Aorta (tissue), 5 donors: ENCODE data around the gene ARHGEF17. TPM values are rescaled to one million over a fixed set of nuclear protein-coding genes. Genes with fewer than 3 reads are reported as not detected.
A peak's percentile ranks its signal among the peaks of the same experiment; 100 is the strongest.

Source experiments
- ATAC-seq: fragments of 200-7000 bp; cut with Tn5 transposase; one replicate; pipeline ENCODE4 v1.9.1; 2022; ENCODE audit warnings: moderate library complexity; ENCODE audit not compliant: low FRiP score
- DNase-seq, 2 donors: peaks; one replicate each; pipeline ENCODE4 v3.0.0-alpha.2; 2020
- H3K27ac ChIP-seq, 2 donors: one replicate each; pipeline ENCODE4 v1.5.1; 2013; ENCODE audit warnings: low read length in 2 of 2, mild to moderate bottlenecking in 2 of 2, moderate library complexity in 2 of 2, control low read depth in 1 of 2, inconsistent platforms in 1 of 2, low read depth in 1 of 2
- H3K27me3 ChIP-seq, 2 donors: one replicate each; pipeline ENCODE4 v1.6.1; 2013; ENCODE audit warnings: control low read depth in 1 of 2, low read length in 1 of 2, mild to moderate bottlenecking in 1 of 2, moderate library complexity in 1 of 2; ENCODE audit not compliant: insufficient read depth in 2 of 2, control insufficient read depth in 1 of 2
- H3K36me3 ChIP-seq, 2 donors: one replicate each; pipeline ENCODE4 v1.6.1; 2013; ENCODE audit warnings: control low read depth in 1 of 2, low read length in 1 of 2, mild to moderate bottlenecking in 1 of 2; ENCODE audit not compliant: insufficient read depth in 2 of 2, control insufficient read depth in 1 of 2
- H3K4me1 ChIP-seq, 2 donors: one replicate each; pipeline ENCODE4 v1.6.1; 2013; ENCODE audit warnings: low read length in 2 of 2, control low read depth in 1 of 2, mild to moderate bottlenecking in 1 of 2, moderate library complexity in 1 of 2; ENCODE audit not compliant: insufficient read depth in 2 of 2, control insufficient read depth in 1 of 2
- H3K4me3 ChIP-seq, 2 donors: one replicate each; pipeline ENCODE4 v1.5.1; 2013; ENCODE audit warnings: low read length in 2 of 2, control low read depth in 1 of 2, mild to moderate bottlenecking in 1 of 2
- H3K9me3 ChIP-seq: one replicate; pipeline ENCODE4 v1.6.1; 2013; ENCODE audit warnings: mild to moderate bottlenecking, low read length; ENCODE audit not compliant: control insufficient read depth
- WGBS, 2 donors: extraction: QIAGEN DNeasy Blood & Tissue Kit; methylation state at CpG; one replicate each; pipeline ENCODE4 v1.1.7; 2013; 5-methylcytosine and 5-hydroxymethylcytosine counted together
- intact Hi-C, 2 donors: fragments of 100-400 bp; cut with DNase I; formaldehyde crosslinking; loops; one replicate each; pipeline versions ENCODE4 v1.14.2 to v1.15.0; 2022
- polyA plus RNA-seq, 2 donors: library from polyadenylated mRNA; stranded (reverse); fragments of 200-250 nt; gene quantifications; one replicate each; pipeline ENCODE4 v1.2.3, GENCODE V29; 2013
- total RNA-seq, 2 donors: library from RNA; stranded (reverse); fragmentation: NEBNext Ultra II Directional; extraction: Animal tissue kit (Norgen Biotek cat#: 25700); gene quantifications; one replicate each; pipeline ENCODE4 v1.2.1, GENCODE V29; 2021
- donor health status: healthy with polysubstance abuse.
- donor health status: Bipolar disorder and iron deficiency.
- donor health status: DM: no; HTN: no; CAD: no.
- donor health status: DM: no; HTN: no; CAD: no.
- donor health status: DM: yes; HTN: yes; CAD: no.

Gene ARHGEF17
- total and polyA plus RNA-seq, 4 donors: 20.5 to 201 (median 170) TPM

DNA sequence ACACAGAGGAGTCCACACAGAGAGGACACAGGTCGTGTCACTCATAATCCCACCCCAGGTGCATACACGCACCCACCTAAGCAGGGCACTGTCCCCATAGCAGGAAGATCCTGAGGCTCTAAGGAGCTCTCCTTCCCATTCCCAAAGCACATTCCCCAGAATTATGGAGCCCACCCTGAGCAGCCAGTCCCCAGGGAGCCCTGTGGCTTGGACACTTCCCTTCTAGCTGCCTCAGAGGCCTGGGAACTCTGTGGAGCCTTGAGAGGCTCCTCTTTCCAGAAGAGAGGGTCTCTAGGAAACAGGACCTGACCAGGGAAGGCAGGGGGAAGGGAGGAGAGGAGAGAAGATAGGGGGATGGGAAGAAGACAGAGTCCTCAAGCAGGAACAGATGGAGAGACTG, 29.8 kb downstream of the ARHGEF17 start:
- intact Hi-C loops: loop anchor here in 1 of 2 donors (5.0 kb wide), 1 partner anchor 41 kb away; no protein-coding TSS in a partner anchor
- ATAC-seq (no peak), DNase-seq (no peak)
- no peaks in the 10 kb centered on the region for H3K9me3 ChIP-seq
- 69 to 75% methylated on average over 2 of the region's 2 CpGs for WGBS, 2 donors
- peak overlapping the region in 1 of 2 donors; percentile 20 for H3K27ac ChIP-seq
- no peaks in the 10 kb centered on the region for H3K4me1 ChIP-seq
- H3K36me3 ChIP-seq: no peaks in the 10 kb centered on the region
- no peaks in the 10 kb centered on the region for H3K27me3 ChIP-seq
- no peak overlapping the region for H3K4me3 ChIP-seq

DNA sequence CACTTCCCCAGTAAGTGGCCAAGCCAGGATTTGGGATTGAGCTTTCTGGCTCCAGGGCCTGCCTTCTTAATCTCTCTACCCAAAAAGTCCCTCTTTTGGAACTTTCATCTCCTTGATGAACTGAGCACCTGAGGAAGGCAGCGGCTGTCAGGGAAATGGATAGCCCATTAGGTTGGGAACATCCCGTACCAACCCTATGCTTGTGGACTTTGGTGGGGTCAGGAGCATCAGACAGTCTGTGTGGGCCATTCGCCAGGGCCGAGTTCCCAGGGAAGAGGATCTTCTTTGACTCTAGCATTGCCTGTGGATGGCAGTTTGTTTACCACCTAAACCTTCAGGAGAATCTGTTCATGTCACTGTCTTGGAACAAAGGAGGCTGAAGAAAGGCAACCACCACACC, 30.2 kb downstream of the ARHGEF17 start:
- no peak for ATAC-seq
- no peak overlapping the region for H3K27ac ChIP-seq
- peaks cover 0 to 3% of the 10 kb centered on the region in 2 donors for H3K4me1 ChIP-seq

DNA sequence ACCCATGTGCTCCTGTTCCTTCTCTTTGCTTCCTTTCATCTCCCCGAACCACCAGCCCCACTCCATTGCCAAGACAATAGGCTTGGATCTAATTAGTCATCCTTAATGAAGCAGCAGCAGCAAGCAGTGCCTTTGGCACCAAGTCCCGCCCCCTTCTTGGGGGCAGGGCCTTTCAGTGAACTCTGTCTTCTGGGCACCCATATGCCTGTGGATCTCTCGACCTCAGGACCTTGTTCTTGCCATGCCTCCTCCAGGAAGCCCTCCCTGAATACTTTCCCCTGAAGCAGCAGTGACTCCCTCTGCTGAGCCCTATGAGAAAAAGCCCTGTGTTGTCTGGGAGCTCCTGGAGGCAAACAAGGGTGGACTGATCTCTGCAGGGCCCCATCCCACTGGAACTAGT, 32.1 kb downstream of the ARHGEF17 start:
- DNase-seq (no peak), ATAC-seq (no peak)
- Histone ChIP-seq H3K36me3 (no peaks in the 10 kb centered on the region), H3K9me3 (no peaks in the 10 kb centered on the region), H3K4me1 (peaks cover 0 to 4% of the 10 kb centered on the region in 2 donors), H3K27me3 (no peaks in the 10 kb centered on the region), H3K27ac (no peak overlapping the region), H3K4me3 (no peak overlapping the region)
- 30 to 37% methylated on average over 3 of the region's 3 CpGs for WGBS, 2 donors
- intact Hi-C loops: no loop called here

More for the DNA sequence above, 30.2 kb downstream of the ARHGEF17 start:
- no peak for DNase-seq
- WGBS, 2 donors: 71 to 74% methylated on average over 4 of the region's 4 CpGs
- intact Hi-C loops: loop anchor here in 1 of 2 donors (5.0 kb wide), 1 partner anchor 41 kb away; no protein-coding TSS in a partner anchor
- no peak overlapping the region for H3K4me3 ChIP-seq
- H3K9me3 ChIP-seq: no peaks in the 10 kb centered on the region
- H3K36me3 ChIP-seq: no peaks in the 10 kb centered on the region
- H3K27me3 ChIP-seq: no peaks in the 10 kb centered on the region

DNA sequence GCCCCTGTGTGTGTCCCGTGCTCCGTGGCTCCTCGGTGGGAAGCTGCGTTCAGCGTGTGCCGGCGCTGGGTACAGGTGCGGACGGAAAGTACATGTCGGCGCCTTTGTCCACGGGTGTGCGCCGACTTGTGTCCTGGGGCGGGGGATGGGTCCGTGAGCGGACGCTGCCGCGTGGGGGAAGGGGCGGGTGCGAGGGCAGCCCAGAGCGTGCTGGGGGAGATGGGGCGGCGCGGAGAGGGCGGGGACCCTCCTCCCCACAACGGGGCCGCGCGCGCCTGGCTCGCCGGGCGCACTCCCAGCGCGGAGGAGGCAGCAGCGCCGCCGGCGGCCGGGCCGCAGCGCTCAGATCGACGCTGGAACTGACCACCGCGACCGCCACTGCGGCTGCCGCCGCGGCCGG, 34.6 kb downstream of the ARHGEF17 start:
- no peak overlapping the region for H3K27ac ChIP-seq
- intact Hi-C loops: no loop called here
- WGBS, 2 donors: 6 to 10% methylated on average over 33 to 54 of the region's 54 CpGs
- H3K9me3 ChIP-seq: no peaks in the 10 kb centered on the region
- no peak overlapping the region for H3K4me3 ChIP-seq
- DNase-seq: no peak
- ATAC-seq: no peak
- peaks cover 0 to 4% of the 10 kb centered on the region in 2 donors for H3K4me1 ChIP-seq
- H3K27me3 ChIP-seq: no peaks in the 10 kb centered on the region
- H3K36me3 ChIP-seq: no peaks in the 10 kb centered on the region

DNA sequence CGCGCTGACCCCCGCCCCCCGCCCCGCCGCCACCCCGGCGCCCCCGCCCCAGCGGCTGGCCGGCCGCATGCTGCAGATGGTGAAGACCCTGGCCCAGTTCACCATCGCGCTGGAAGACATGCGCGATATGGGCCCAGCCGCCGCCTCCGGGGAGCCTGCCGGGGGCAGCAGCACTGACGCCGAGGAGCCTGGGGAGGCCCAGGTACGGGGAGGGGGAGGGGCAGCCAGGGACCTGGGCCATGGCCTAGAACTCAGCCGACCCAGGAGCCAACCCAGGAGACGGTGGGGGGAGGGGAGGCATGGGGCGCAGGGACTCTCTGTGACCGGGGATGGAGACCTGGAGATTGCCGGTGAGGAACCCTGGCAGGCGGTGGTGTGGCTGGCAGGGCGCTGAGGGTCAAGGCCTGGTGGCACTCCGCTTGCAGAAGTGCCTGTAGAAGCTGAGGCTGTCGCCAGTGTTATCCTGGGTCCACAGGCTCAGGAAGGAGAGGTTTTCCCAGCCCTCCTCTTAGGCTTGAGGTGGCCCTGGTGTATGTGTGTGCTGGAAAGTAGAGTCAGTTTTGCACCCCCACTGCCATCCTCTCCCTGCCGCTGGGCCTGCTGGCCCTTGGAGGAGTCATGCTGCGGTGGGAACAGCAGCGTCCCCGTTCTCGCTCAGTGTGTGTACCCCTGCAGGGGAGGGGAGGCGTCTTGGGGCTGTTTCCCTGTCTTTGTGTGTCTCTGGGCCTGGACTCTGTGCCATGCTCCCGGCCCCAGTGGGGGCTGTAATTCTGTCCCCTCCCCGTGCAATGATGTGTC, 35.2 kb downstream of the ARHGEF17 start:
- Histone ChIP-seq H3K27ac (no peak overlapping the region), H3K4me3 (peak overlapping the region in 1 of 2 donors; percentile 9), H3K27me3 (no peaks in the 10 kb centered on the region), H3K4me1 (peaks cover 0 to 4% of the 10 kb centered on the region in 2 donors), H3K9me3 (no peaks in the 10 kb centered on the region), H3K36me3 (no peaks in the 10 kb centered on the region)
- DNase-seq (no peak), ATAC-seq (no peak)
- intact Hi-C loops: no loop called here
- WGBS, 2 donors: 10 to 14% methylated on average over 21 to 40 of the region's 40 CpGs

DNA sequence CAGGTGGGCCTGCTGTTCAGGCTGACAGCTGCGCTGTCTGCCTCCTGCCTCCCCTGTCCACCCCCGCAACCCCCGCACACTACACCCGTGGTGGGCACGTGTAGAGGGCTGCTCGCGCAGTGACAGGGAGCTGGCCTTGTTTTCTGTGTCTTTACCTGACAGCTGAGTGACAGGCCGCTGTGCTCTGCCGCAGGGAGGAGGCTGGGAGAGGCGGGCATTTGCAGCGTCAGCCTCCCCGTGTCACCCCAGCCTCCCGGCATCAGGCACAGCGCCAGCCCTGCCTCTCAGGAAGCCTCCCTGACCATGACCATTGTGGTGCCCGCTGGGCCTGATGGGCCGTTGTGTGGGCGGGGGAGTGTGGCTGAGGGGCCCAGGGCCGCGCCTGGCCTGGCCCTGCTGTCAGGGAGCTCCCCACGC, 36.1 kb downstream of the ARHGEF17 start:
- H3K27me3 ChIP-seq: no peaks in the 10 kb centered on the region
- peaks cover 0 to 4% of the 10 kb centered on the region in 2 donors for H3K4me1 ChIP-seq
- H3K9me3 ChIP-seq: no peaks in the 10 kb centered on the region
- WGBS, 2 donors: 14 to 17% methylated on average over 20 of the region's 20 CpGs
- H3K4me3 ChIP-seq: no peak overlapping the region
- intact Hi-C loops: no loop called here
- DNase-seq (peak; percentile 82 to 90), ATAC-seq (peak; percentile 46)
- H3K27ac ChIP-seq: peak overlapping the region in 1 of 2 donors; percentile 19
- H3K36me3 ChIP-seq: no peaks in the 10 kb centered on the region

DNA sequence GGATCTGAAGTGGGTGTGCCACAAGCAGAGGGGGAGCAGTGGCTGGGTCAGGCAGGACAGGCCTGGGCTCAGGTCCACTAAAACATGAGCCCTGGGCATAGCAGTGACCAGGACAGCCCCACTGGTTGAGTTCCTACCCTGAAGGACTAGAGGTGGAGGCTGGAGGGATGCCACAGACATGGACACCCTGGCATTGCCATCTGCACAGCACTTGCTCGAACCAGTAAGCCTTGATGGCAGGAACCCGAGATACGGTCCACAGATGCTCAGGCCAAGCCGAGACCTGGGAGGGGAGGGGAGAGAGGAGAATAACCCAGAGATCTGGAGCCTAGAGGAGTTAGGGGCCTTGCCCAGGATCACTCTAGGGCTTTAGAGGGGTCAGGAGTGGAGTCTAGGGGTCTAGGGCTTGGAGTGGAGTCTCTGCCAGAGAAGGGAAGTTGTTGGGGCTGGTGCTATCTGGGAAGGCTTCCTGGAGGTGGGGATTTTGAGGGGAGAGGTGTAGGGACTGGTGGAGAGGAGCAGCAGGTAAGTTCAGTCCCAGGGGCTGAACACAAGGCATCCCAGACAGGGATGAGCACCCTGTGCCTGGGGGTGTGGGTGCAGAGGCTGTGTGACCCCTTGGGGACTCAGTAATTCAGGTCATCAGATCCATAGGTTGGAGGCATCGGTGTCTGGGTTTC, 37.5 kb downstream of the ARHGEF17 start:
- intact Hi-C loops: no loop called here
- Histone ChIP-seq H3K4me3 (no peak overlapping the region), H3K27me3 (no peaks in the 10 kb centered on the region), H3K36me3 (no peaks in the 10 kb centered on the region), H3K9me3 (no peaks in the 10 kb centered on the region), H3K27ac (peak overlapping the region in 1 of 2 donors; percentile 9), H3K4me1 (peaks cover 0 to 4% of the 10 kb centered on the region in 2 donors)
- WGBS, 2 donors: 39 to 46% methylated on average over 5 of the region's 5 CpGs
- no peak for DNase-seq
- ATAC-seq: no peak

DNA sequence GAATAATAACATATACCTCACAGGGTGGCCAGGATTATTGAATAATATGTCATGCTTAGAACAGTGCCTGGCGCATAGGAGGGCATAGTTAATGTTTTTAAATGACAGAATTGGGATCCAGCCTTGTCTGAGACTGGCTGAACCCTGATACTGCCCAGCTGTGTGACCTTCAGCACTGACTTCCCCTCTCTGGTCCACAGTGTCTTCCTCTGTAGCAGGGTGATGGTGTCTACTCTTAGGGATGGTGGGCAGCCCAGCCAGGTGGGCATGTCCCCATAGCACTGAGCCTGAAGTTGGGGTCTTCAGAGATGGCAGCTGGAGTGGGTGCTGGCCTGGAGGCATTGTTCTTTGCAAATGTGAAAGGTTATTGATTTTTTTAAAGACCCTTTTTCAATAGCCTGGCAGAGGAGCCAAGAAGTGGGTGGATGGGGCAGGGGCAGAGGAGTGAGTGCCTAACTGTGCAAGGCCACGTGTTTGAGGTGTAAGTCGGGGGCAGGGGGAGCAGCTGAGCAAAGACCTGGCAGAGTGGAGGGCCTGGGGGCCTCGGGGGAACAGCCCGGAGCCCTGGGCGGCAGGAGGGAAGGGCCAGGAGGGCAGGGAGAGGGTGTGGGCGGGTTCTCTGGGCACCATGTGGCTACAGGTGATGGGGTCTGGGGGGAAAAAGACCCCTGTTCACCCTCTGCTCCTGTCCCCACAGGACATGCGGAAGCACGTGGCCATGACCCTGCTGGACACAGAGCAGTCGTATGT, 38.3 kb downstream of the ARHGEF17 start:
- Histone ChIP-seq H3K4me1 (peaks cover 0 to 4% of the 10 kb centered on the region in 2 donors), H3K4me3 (no peak overlapping the region), H3K27me3 (no peaks in the 10 kb centered on the region), H3K9me3 (no peaks in the 10 kb centered on the region), H3K27ac (no peak overlapping the region), H3K36me3 (no peaks in the 10 kb centered on the region)
- WGBS, 2 donors: 51 to 52% methylated on average over 8 to 10 of the region's 10 CpGs
- ATAC-seq (no peak), DNase-seq (no peak)
- intact Hi-C loops: no loop called here
